ENCODE results near the gene PRIMPOL. TPM values are rescaled to one million over a fixed set of nuclear protein-coding genes. Genes with fewer than 3 reads are reported as not detected.

Gene PRIMPOL
- total and polyA plus RNA-seq, 9 of the 15 experiments (the other 6 are each of a cell fraction or from before 2014, with no cell fraction given), result 11.0 to 32.0 (median 16.1) TPM

- TF ChIP-seq IRF9 (tag; IDR thresholded peaks at IDR 0.05) (no peak), ETV5 (CRISPR knock-in tag; IDR thresholded peaks at IDR 0.05; ENCODE audit: low read depth) (no peak), STAT5B (CRISPR knock-in tag; IDR thresholded peaks at IDR 0.05) (no peak), HBP1 (CRISPR knock-in tag; IDR thresholded peaks at IDR 0.05) (no peak), SMC3 (conservative IDR thresholded peaks at IDR 0.05; ENCODE audit: insufficient read depth, low read depth, low read length) (no peak), CSDE1 (IDR thresholded peaks at IDR 0.05) (no peak), GTF2A2 (tag; IDR thresholded peaks at IDR 0.05) (no peak), ZHX1 (conservative IDR thresholded peaks at IDR 0.05; ENCODE audit: low read length) (no peak), ZNF134 (CRISPR knock-in tag; conservative IDR thresholded peaks at IDR 0.05) (no peak)
Observed at GRCh38 chr4:184729946-184730345, 80.4 kb downstream of the PRIMPOL start (continued).

Measured in K562 (cell line).